Lower leg skin (tissue), 3 donors: ENCODE measurements around the gene THSD4.

Source experiments
- POLR2A ChIP-seq, 2 donors: fragments of 450-650 bp; IDR thresholded peaks; one replicate each; pipeline ENCODE4 v1.6.1; 2016 to 2017; ENCODE audit warnings: antibody characterized with exemption in 2 of 2, mild to moderate bottlenecking in 1 of 2, moderate library complexity in 1 of 2
- TF ChIP-seq, protein P1 (sequence below), 3 donors: fragments of 450-650 bp; IDR thresholded peaks; one replicate each; pipeline ENCODE4 v1.5.1; 2016; ENCODE audit warnings: antibody characterized with exemption in 3 of 3, mild to moderate bottlenecking in 3 of 3, moderate library complexity in 2 of 3

DNA sequence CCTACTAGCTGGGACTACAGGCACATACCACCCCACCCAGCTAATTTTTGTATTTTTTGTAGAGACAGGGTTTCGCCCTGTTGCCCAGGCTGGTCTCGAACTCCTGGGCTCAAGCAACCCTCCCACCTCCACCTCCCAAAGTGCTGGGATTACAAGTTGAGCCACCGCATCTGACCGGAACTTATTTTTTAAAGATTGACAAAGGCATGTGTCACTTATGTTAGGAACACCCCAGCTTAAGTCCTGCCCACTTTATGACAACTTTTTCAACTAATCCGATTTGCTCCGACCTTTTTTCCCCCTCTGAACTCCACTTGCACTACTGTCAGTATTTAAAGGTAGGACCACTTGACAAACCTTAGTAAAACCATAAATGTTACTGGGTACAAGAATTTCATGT is 483.5 kb downstream of the THSD4 start:
- TF ChIP-seq, protein P1, sequence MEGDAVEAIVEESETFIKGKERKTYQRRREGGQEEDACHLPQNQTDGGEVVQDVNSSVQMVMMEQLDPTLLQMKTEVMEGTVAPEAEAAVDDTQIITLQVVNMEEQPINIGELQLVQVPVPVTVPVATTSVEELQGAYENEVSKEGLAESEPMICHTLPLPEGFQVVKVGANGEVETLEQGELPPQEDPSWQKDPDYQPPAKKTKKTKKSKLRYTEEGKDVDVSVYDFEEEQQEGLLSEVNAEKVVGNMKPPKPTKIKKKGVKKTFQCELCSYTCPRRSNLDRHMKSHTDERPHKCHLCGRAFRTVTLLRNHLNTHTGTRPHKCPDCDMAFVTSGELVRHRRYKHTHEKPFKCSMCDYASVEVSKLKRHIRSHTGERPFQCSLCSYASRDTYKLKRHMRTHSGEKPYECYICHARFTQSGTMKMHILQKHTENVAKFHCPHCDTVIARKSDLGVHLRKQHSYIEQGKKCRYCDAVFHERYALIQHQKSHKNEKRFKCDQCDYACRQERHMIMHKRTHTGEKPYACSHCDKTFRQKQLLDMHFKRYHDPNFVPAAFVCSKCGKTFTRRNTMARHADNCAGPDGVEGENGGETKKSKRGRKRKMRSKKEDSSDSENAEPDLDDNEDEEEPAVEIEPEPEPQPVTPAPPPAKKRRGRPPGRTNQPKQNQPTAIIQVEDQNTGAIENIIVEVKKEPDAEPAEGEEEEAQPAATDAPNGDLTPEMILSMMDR (IDR thresholded peaks at IDR 0.05): no peak
- TF ChIP-seq POLR2A (IDR thresholded peaks at IDR 0.05): no peak
